Suppressor macrophage treated with lipopolysaccharide for 1 hour (primary cell): ENCODE data around the gene RNF168.
"Not testable (repeated sequence)": the region's sequence is repeated elsewhere in the genome, so short reads cannot be mapped to it uniquely, and the experiment has no call there.

Source experiments
- DNase-seq, 3 donors: peaks; one replicate each; pipeline ENCODE4 v3.0.0-alpha.2; 2020 to 2022

Gene RNF168, protein sequence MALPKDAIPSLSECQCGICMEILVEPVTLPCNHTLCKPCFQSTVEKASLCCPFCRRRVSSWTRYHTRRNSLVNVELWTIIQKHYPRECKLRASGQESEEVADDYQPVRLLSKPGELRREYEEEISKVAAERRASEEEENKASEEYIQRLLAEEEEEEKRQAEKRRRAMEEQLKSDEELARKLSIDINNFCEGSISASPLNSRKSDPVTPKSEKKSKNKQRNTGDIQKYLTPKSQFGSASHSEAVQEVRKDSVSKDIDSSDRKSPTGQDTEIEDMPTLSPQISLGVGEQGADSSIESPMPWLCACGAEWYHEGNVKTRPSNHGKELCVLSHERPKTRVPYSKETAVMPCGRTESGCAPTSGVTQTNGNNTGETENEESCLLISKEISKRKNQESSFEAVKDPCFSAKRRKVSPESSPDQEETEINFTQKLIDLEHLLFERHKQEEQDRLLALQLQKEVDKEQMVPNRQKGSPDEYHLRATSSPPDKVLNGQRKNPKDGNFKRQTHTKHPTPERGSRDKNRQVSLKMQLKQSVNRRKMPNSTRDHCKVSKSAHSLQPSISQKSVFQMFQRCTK

DNA sequence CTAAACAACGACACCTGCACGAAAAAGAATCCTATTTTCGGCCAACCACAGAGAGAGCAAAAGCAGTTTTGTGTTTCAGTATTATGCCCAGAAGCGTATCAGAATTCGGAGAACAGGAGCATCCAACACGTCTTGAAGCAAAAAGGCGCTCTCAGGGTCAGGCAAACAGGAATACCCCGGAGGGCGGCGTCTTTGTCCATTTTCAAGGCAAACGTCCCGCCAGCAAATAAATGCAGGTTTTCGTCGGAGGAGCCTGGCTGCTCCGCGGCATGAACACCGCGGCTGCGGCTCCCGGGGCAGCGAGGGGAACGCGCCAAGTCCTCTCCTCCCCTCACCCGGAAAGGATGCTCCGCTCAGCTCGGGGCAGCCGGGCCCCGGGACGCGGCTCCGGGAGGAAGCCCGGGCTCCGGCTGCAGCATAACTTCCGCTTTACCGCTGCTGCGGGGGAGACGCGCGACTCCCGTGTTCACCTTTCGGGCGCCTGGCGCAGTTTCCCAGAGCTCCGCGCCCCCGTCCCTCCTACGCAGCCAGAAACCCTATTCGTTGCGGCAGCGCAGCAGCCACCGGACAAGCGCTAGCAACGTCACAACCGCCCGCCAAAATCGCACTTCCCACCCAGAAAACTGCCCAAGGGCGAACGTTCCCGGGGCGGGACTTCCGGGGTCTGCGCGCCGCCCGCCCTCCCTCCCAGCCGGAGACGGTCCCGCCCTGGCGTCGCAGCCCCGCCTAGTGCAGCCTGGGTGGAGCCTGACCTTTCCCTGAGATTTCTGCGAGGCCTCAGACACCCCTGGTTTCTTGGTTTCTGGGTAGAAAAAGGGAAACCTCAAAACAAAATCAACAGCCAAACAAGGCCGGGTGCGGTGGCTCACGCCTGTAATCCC is at the start of gene RNF168:
Gene RNF168 (minus strand): TSS at position 573 of the 881 bp plus-strand sequence. CDS start 595 bp downstream, outside the sequence.
- DNase-seq, result peak; percentile 95 to 97 (median 97)

GRCh38 chr3:196552253-196552652 is 48.7 kb upstream of the RNF168 start:
- DNase-seq, result no peak

DNA sequence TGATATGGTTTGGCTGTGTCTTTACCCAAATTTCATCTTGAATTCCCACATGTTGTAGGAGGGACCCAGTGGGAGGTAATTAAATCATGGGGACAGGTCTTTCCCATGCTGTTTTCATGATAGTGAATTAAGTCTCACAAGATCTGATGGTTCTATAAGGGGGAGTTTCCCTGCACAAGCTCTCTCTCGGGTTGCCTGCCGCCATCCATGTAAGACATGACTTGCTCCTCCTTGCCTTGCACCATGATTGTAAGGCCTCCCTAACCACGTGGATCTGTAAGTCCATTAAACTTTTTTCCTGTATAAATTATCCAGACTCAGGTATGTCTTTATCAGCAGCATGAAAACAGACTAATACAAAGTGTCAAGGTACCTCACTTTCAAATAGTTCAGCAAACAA is 46.6 kb upstream of the RNF168 start:
- DNase-seq, result not testable (repeated sequence)

- DNase-seq, result not testable (repeated sequence)
Observed at GRCh38 chr3:196549312-196549711, 45.7 kb upstream of the RNF168 start.

GRCh38 chr3:196547067-196547466 is 43.5 kb upstream of the RNF168 start:
- DNase-seq, result no peak

- DNase-seq, result no peak
Observed at GRCh38 chr3:196546537-196546936, 43.0 kb upstream of the RNF168 start.

DNA sequence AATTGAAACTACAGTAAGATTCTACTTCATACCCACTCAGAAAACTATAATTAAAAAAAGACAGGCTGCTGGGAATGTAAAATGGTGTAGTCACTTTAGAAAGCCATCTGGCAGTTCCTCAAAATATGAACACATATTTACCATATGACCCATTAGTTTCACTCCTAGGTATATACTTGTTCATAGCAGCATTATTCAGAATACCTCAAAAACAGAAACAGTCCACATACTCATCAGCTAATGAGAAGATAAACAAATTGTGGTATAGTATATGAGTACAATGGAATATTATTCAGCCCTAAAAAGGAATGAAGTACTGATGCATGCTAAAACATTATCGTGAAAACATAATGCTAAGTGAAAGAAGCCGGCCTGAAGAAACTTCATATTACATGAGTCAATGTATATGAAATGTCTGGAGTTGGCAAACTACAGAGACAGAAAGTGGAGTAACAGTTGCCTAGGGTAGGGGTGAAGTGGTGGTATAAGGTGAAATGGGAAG is 41.0 kb upstream of the RNF168 start:
- no peak for DNase-seq

GRCh38 chr3:196541684-196542445 is 38.3 kb upstream of the RNF168 start:
- no peak for DNase-seq

DNA sequence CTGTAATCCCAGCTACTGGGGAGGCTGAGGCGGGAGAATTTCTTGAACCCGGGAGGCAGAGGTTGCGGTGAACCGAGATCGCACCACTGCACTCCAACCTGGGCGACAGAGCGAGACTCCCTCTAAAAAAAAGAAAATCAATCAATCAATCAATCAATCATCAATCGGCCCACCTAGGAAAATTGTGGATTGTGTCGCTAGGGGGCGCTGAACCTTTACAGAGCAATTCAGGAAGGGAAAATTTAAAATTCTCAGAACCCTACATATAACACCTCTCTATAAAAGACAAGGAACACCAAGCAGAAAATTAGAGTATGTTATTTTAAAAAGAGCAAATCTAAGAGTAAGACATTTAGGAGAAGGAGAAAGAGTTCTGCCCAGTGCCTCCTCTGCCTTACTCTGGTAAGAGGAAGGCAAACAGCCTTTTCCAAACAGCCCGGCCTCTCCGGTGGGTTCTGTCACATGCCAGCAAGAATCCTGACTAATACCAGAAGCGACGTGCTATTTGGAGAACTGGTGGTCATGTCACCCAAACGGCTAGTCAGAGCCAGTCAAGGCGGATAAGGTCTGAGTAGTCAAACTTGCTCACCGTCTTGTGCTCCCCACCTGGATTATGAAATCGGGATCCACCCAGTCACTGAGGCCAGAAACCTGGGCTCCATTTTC is 33.9 kb upstream of the RNF168 start:
- DNase-seq, result peak; percentile 51 to 67 (median 60)

DNA sequence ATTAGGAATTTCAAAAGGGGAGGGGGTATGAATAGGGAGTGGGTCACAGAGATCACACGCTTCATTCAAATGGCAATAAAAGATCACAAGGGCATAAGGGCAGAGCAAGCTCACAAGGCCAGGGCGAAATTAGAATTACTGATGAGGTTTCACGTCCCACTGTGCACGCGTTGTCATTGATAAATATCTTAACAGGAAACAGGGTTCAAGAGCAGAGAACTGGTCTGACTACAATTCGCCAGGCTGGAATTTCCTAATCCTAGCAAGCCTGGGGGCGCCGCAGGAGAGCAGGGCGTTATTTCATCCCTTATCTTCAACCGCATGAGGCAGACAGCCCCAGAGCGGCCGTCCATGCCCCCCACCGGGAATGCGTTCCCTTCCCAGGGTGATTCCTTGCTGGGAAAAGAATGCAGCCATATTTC is 29.7 kb upstream of the RNF168 start:
- DNase-seq, result no peak

- peak; percentile 49 to 54 (median 51) for DNase-seq
Observed at GRCh38 chr3:196531418-196531817, 27.9 kb upstream of the RNF168 start.

GRCh38 chr3:196528639-196529233 is 25.2 kb upstream of the RNF168 start:
- DNase-seq, result peak; percentile 82 to 96 (median 91)

DNA sequence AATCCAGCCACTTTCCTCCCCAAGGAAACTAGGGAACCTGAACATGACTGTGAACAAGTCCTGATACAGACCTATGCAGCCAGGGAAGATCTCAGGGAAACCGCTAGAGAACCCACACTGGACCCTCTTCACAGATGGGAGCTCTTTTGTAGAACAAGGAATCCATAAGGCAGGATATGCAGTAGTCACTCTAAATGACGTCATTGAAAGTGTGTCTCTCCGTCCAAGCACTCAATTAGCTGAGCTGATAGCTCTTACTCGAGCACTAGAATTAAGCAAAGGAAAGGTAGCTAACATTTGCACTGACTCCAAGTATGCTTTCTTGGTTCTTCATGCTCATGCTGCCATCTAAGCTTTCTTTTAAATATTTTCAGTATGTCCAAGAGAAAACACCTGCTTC is 21.6 kb upstream of the RNF168 start:
- DNase-seq, result no peak

- DNase-seq, result no peak
Observed at GRCh38 chr3:196524527-196524926, 21.0 kb upstream of the RNF168 start.

- no peak for DNase-seq
Observed at GRCh38 chr3:196523841-196524240, 20.3 kb upstream of the RNF168 start.

DNA sequence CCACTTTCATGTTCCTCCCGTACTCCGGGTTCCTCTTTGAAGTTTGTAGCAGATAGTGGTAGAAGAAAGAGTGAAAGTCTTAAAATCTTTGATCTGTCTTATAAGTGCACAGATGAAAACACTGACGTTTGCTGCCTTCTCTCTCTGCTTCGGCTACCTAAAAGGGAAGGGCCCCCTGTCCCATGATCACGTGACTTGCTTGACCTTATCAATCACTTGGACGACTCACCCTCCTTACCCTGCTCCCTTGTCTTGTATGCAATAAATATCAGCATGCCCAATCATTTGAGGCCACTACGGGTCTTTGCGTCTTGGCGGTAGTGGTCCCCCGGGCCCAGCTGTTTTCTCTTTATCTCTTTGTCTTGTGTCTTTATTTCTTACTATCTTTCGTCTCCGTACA is 17.7 kb upstream of the RNF168 start:
- DNase-seq, result not testable (repeated sequence)

GRCh38 chr3:196519718-196520082 is 16.1 kb upstream of the RNF168 start:
- peak in 1 of 3 donors; percentile 26 for DNase-seq

DNA sequence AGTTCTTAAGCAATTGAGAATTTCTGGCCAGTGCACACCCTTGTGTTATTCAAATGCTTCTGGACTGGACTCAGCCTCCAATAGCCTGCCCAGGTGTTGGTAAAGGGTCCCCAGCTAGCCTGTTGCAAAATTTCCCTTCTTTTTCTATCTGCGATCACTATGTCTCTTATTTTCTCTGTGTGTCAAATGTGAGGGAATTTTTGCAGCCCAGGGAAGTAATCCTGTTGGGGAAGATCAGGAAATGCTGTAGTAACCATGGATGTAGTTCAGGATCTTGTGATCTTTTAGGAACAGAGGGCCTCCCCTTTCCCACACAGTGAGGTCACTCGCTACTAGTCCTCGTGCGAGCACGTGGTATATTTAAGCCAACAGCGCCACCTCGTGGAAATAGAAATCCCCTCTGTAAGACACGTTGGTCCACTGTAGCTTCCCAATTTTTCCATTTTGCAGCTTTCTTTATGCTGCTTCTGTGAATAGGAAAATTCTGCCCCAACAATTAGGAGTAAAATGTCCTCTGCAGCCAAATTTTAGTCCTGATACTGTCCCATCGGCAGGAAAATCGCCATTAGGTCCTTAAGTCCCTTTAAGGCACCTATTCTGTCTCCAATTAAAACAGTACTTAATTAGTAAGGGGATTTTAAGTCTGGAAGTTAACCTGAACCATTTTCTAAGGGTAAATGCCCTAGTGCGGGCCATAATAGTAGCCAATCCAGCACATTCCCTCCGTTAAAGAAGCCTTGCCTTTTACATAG is 15.6 kb upstream of the RNF168 start:
- peak; percentile 92 to 94 (median 92) for DNase-seq

DNA sequence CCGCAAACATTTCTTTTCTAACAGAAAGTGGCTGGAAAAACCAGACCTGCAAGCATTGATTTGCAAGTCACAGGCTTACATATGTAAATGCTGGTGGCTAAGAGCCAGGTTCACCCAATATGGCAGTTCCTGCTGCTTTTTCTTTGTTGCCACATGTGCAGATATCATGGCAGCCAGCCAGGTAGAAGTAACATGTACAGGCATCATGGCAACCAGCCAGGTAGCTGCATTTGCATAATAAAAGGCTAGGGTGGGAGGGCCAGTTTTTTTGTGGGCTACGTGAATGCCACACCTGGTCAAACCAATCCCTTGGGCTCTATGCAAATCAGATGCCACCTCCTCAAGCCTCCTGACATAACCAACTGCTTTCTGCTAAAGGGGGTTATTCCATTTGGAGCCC is 14.4 kb upstream of the RNF168 start:
- DNase-seq, result no peak

GRCh38 chr3:196517162-196517800 is 13.7 kb upstream of the RNF168 start:
- no peak for DNase-seq
